Neural cell (in vitro differentiated cells): ENCODE measurements around the gene SH3GLB2.

Experiments
- MXI1 ChIP-seq: fragments of 450-650 bp; conservative IDR thresholded peaks from 2 replicates; pipeline ENCODE4 v1.6.1; 2014; ENCODE audit warnings: antibody characterized with exemption, mild to moderate bottlenecking; ENCODE audit not compliant: poor library complexity, severe bottlenecking
- REST ChIP-seq: IDR thresholded peaks from 2 replicates; pipeline ENCODE4 v1.6.1; 2012; ENCODE audit warnings: borderline replicate concordance
- TAF1 ChIP-seq: IDR thresholded peaks from 2 replicates; pipeline ENCODE4 v1.6.1; 2012; ENCODE audit warnings: low read depth

DNA sequence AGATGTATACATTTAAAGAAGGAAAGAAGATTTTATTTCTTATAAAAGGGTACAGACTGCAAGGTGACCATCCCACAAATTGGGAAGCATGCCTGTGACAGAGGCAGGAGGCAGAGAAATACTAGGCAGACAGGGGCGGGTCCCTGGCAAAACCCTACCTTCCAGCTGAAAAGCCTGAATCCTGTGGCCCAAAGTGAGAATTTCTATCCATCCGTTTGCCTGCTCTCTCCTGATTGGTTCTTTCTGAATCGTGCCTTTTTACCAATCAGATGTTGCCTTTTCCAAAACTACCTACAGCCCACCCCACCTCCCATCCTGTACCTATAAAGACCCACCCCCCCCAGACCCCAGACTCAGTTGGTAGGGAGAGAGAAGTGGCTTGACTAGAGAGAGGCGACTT is 3.4 kb upstream of the SH3GLB2 start:
- TF ChIP-seq MXI1 (no peak), REST (no peak), TAF1 (no peak)
